Activated naive CD4-positive, alpha-beta T cell treated with anti-CD3 and anti-CD28 coated beads, Interleukin-2, amount 50 U/mL, for 24 hours (primary cell): ENCODE results near the gene MYO7B.

Experiments used
- H3K27ac Mint-ChIP-seq: one replicate; pipeline ENCODE4 v1.8.0; 2021; ENCODE audit warnings: mild to moderate bottlenecking, mixed read lengths
- H3K27me3 Mint-ChIP-seq: one replicate; pipeline ENCODE4 v1.8.0; 2021; ENCODE audit warnings: mixed read lengths
- H3K36me3 Mint-ChIP-seq: one replicate; pipeline ENCODE4 v1.8.0; 2021; ENCODE audit warnings: mixed read lengths
- H3K4me1 Mint-ChIP-seq: one replicate; pipeline ENCODE4 v1.8.0; 2021; ENCODE audit warnings: mixed read lengths
- H3K4me3 Mint-ChIP-seq: one replicate; pipeline ENCODE4 v1.8.0; 2021; ENCODE audit warnings: mild to moderate bottlenecking, mixed read lengths
- H3K9me3 Mint-ChIP-seq: one replicate; pipeline ENCODE4 v1.8.0; 2021; ENCODE audit warnings: mixed read lengths

MYO7B gene

DNA sequence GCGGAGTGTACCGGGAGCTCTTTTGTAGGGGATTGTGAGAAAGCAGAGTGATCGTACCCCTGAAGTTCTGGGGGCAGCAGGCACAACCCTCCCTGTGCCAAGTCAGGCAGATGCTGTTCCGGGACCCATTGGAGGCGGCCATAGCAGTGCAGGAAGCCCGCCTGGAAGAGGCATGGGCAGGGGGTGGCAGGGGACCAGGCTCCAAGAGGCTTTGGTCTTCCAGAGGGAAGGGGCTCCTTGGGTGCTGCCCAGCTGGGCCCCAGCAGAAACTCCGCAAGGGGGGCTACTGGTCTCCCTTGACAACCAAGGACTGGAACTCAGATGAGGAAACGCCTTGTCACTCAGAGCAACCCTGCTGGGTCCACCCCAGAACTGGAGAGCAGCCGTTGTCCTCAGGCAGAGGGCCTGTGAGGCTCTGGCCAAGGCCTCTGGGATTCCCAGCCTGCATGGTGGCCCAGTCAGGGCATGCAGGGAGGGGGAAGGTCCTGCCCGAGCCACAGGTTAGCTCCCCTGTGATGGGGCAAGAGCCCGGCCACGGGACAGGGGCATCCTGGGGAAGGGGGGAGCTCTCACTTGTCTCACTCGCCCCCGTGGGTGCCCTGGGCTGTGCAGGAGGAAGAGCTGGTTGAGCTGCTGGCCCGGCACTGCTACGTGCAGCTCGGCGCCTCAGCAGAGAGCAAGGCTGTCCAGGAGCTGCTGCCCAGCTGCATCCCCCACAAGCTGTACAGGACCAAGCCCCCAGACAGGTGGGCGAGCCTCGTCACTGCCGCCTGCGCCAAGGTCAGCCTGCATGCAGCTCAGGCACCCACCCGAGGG lies 89.5 kb downstream of the MYO7B start:
- peaks cover 4% of the 10 kb centered on the region for H3K4me1 Mint-ChIP-seq
- no peaks in the 10 kb centered on the region for H3K36me3 Mint-ChIP-seq
- no peaks in the 10 kb centered on the region for H3K27me3 Mint-ChIP-seq
- H3K9me3 Mint-ChIP-seq: no peaks in the 10 kb centered on the region
- no peak overlapping the region for H3K4me3 Mint-ChIP-seq
- H3K27ac Mint-ChIP-seq: no peak overlapping the region

- no peak overlapping the region for H3K4me3 Mint-ChIP-seq
- no peaks in the 10 kb centered on the region for H3K9me3 Mint-ChIP-seq
- H3K4me1 Mint-ChIP-seq: peaks cover 7% of the 10 kb centered on the region
- no peaks in the 10 kb centered on the region for H3K27me3 Mint-ChIP-seq
- H3K36me3 Mint-ChIP-seq: no peaks in the 10 kb centered on the region
- no peak overlapping the region for H3K27ac Mint-ChIP-seq
Observed at GRCh38 chr2:127625572-127625951, 90.1 kb downstream of the MYO7B start.

DNA sequence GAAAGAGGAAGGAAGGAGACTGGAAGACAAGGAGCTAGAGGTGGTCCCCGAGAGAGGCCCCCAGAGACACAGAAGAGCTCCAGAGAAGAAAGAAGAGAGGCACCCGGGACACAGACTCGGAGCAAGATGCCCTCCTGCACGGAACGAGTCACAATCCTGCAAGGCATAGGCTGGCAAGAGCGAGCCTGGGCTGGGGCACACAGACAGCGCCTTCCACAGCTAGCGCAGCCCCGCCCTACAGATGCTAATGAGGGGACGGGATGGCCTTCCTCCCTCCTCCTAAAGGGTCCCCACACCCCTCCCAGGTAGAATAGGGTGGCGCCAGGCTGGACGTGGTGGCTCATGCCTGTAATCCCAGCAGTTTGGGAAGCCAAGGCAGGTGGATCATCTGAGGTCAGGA lies 90.7 kb downstream of the MYO7B start:
- H3K4me1 Mint-ChIP-seq: peaks cover 7% of the 10 kb centered on the region
- no peak overlapping the region for H3K4me3 Mint-ChIP-seq
- no peak overlapping the region for H3K27ac Mint-ChIP-seq
- H3K27me3 Mint-ChIP-seq: no peaks in the 10 kb centered on the region
- no peaks in the 10 kb centered on the region for H3K36me3 Mint-ChIP-seq
- no peaks in the 10 kb centered on the region for H3K9me3 Mint-ChIP-seq

GRCh38 chr2:127626917-127627739 lies 91.6 kb downstream of the MYO7B start:
- H3K4me3 Mint-ChIP-seq: no peak overlapping the region
- H3K9me3 Mint-ChIP-seq: no peaks in the 10 kb centered on the region
- no peaks in the 10 kb centered on the region for H3K27me3 Mint-ChIP-seq
- H3K27ac Mint-ChIP-seq: no peak overlapping the region
- H3K4me1 Mint-ChIP-seq: peaks cover 7% of the 10 kb centered on the region
- H3K36me3 Mint-ChIP-seq: no peaks in the 10 kb centered on the region

- Mint-ChIP-seq H3K27me3 (no peaks in the 10 kb centered on the region), H3K9me3 (no peaks in the 10 kb centered on the region), H3K27ac (no peak overlapping the region), H3K36me3 (no peaks in the 10 kb centered on the region), H3K4me3 (no peak overlapping the region), H3K4me1 (peaks cover 11% of the 10 kb centered on the region)
Observed at GRCh38 chr2:127627740-127628571, 92.5 kb downstream of the MYO7B start.

DNA sequence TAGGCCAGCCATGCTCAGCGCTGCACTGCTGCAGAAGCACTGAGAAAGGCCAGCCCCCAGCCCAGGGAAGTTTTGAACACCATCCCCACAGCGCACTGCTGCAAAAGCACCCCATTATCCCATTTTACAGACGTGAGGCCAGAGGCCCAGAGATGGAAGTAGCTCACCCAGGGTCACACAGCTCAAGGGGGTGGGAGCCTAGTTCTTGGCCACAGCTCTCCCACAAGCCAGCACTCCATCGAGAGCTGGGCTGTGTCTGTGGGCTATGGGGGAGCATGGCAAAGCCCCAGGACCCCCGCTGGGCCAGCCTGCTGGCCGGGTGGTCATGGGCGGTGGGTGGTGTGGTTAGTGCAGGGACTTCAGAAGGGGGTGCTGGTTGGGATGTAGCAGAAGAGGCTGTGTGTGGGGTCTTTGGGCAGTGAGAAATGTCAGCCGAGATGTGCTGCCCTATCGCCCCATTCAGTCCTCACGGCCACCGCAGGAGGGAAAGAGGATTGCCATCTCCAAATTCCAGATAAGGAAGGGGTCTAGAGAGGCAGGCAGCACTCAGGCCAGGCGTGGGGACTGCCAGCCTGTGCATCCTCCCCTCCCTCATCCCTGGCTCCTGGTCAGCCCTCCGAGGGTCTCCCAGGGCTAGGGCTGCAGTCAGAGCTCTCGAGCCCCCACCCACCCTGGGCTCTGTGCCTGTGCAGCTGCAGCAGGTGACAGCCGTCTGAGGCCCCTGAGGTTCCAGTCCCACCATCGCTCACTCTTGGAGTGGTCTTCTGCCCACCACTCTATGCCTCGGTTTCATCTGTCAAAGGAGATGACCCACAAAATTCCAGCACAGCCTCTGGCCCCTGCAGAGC lies 93.5 kb downstream of the MYO7B start:
- Mint-ChIP-seq H3K4me3 (no peak overlapping the region), H3K36me3 (no peaks in the 10 kb centered on the region), H3K9me3 (no peaks in the 10 kb centered on the region), H3K4me1 (peaks cover 21% of the 10 kb centered on the region), H3K27me3 (no peaks in the 10 kb centered on the region), H3K27ac (no peak overlapping the region)

- Mint-ChIP-seq H3K9me3 (no peaks in the 10 kb centered on the region), H3K4me1 (peaks cover 22% of the 10 kb centered on the region), H3K27ac (no peak overlapping the region), H3K27me3 (no peaks in the 10 kb centered on the region), H3K36me3 (no peaks in the 10 kb centered on the region), H3K4me3 (no peak overlapping the region)
Observed at GRCh38 chr2:127629637-127630036, 94.2 kb downstream of the MYO7B start.

DNA sequence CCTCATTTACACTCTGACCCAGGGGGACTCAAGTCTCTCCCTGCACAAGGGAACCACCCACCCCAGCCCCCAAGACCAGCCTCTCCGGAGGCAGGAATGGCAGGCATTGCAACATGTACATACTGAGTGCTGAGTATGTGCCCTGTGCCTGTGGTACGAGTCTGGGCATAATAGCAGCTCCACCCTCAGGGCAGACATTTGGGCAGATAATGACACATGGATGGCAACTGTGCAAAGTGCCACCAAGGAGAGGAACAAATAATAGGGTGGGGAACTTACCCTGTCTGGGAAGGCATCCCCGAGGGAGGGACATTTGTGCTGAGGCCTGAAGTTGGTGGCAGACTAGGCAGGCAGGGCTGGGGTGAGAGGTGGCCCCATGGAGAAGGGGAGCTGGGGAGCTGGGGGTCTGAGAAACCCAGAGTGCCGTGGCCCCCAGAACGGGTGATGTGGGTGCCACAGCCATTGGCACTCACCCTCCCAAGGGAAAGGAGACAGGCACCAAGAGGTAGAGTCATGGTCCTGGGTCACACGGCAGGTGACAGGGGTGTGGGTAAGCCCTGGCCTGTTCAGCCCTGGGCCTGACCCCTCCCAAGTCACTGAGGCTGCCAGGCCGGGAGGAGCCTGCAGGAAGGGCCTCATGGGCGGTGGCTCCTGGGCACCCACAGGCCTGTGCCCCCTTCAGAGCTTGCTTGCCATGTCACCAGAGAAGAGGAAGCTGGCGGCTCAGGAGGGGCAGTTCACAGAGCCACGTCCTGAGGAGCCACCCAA lies 94.8 kb downstream of the MYO7B start:
- H3K27ac Mint-ChIP-seq: no peak overlapping the region
- H3K36me3 Mint-ChIP-seq: no peaks in the 10 kb centered on the region
- H3K4me3 Mint-ChIP-seq: no peak overlapping the region
- no peaks in the 10 kb centered on the region for H3K27me3 Mint-ChIP-seq
- H3K9me3 Mint-ChIP-seq: no peaks in the 10 kb centered on the region
- peaks cover 28% of the 10 kb centered on the region for H3K4me1 Mint-ChIP-seq

DNA sequence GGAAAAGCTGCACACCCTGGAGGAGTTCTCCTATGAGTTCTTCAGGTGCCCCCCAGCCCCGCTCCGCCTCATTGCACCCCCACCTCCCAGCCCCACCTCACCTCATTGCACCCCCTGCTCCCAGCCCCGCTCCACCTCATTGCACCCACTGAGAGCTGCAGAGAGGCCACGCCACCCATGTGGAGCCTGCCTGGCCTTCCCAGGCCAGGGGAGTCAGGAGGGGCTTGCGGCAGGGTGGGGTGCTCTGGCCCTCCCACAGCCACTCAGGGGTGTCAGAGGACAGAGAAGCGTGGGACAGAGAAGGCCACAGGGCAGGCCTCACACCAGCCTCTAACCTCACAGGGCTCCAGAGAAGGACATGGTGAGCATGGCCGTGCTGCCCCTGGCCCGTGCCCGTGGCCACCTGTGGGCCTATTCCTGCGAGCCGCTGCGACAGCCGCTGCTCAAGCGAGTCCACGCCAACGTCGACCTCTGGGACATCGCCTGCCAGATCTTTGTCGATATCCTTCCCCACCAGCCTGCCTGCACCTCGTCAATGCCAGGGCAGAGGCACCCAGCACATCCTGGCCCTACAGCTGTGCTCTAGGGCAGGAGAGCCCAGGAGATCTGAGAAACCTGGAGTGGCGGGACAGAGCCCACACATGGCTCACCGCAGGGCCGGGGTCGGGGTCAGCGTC lies 95.5 kb downstream of the MYO7B start:
- Mint-ChIP-seq H3K36me3 (no peaks in the 10 kb centered on the region), H3K4me3 (no peak overlapping the region), H3K27me3 (no peaks in the 10 kb centered on the region), H3K27ac (no peak overlapping the region), H3K4me1 (peaks cover 31% of the 10 kb centered on the region), H3K9me3 (no peaks in the 10 kb centered on the region)

GRCh38 chr2:127631541-127631996 lies 96.1 kb downstream of the MYO7B start:
- H3K9me3 Mint-ChIP-seq: no peaks in the 10 kb centered on the region
- H3K27ac Mint-ChIP-seq: no peak overlapping the region
- no peak overlapping the region for H3K4me3 Mint-ChIP-seq
- H3K4me1 Mint-ChIP-seq: peaks cover 37% of the 10 kb centered on the region
- no peaks in the 10 kb centered on the region for H3K36me3 Mint-ChIP-seq
- H3K27me3 Mint-ChIP-seq: no peaks in the 10 kb centered on the region

DNA sequence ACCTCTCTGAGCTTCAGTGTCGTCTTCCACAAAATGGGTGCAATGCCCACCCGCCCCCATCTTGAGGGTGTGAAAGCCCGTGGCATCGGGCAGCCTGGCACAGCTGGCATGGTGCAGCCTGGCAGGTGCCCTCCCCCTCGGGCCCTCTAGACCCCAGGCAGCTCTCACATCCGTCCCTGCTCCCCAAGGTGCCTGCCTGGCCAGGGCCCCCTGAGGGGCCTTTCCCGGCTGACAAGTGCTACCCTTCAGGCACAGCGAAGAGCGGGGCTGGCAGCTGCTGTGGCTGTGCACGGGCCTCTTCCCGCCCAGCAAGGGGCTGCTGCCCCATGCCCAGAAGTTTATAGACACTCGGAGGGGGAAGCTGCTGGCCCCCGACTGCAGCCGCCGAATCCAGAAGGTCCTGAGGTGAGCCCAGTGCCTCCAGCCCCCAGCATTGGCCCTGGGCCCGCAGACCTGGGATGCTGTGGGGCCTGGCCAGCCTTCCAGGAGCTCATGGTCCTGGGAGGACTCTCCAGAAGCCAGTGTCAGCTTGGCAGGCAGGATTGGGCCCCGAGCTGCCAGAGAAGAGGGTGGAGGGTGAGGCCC lies 96.6 kb downstream of the MYO7B start:
- peaks cover 40% of the 10 kb centered on the region for H3K4me1 Mint-ChIP-seq
- H3K27me3 Mint-ChIP-seq: no peaks in the 10 kb centered on the region
- no peaks in the 10 kb centered on the region for H3K36me3 Mint-ChIP-seq
- no peaks in the 10 kb centered on the region for H3K9me3 Mint-ChIP-seq
- H3K4me3 Mint-ChIP-seq: no peak overlapping the region
- H3K27ac Mint-ChIP-seq: no peak overlapping the region

GRCh38 chr2:127632592-127633489 lies 97.4 kb downstream of the MYO7B start:
- Mint-ChIP-seq H3K36me3 (no peaks in the 10 kb centered on the region), H3K9me3 (no peaks in the 10 kb centered on the region), H3K4me3 (no peak overlapping the region), H3K4me1 (peaks cover 42% of the 10 kb centered on the region), H3K27me3 (no peaks in the 10 kb centered on the region), H3K27ac (peak overlapping the region; percentile 63)

GRCh38 chr2:127633556-127634065 lies 98.1 kb downstream of the MYO7B start:
- Mint-ChIP-seq H3K27ac (peak overlapping the region; percentile 35), H3K9me3 (no peaks in the 10 kb centered on the region), H3K27me3 (no peaks in the 10 kb centered on the region), H3K36me3 (no peaks in the 10 kb centered on the region), H3K4me3 (no peak overlapping the region), H3K4me1 (peaks cover 48% of the 10 kb centered on the region)
